HG03135 (cell line): ENCODE results near the gene TSSK6.

Source experiments
- ATAC-seq: cut with Tn5 transposase; IDR thresholded peaks from one replicate; pipeline ENCODE4 v1.9.1; 2021; ENCODE audit warnings: mild to moderate bottlenecking, moderate library complexity; ENCODE audit not compliant: unreplicated experiment

Gene TSSK6

DNA sequence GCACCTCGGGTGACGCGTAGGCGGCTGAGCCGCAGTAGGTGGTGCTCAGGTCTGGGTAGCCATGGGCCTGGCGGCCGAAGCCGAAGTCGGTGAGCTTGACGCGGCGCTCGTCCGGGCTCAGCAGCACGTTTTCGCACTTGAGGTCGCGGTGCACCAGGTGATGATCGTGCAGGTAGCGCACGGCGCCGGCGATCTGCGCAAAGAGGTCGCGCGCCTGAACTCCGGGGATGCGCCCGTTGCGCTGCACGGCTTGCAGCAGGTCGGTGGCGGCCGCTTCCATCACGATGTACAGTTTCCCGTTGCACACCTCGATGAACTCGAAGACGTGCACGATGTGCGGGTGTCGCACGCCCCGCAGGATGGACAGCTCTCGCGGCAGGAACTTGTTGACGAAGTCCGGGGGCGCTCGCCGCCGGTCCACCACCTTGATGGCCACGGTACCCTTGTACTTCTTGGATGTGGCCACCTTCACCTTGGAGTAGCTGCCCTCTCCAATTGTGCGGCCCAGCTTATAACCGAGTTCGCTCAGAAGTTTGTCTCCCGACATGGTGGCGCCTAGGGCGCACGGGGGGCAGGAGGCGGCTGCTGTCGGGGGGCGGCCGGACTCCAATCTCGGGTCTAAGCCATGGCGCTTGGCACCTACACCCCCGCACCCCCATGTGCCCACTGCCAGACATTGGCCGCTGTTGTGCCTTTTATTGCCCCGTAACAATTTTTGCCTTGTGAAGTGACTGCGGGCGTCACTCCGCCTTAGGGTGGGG lies at the start of gene TSSK6:
Gene TSSK6 (minus strand): TSS at position 668 of the 761 bp plus-strand sequence. CDS start 121 bp downstream, at position 547.
- no peak for ATAC-seq

DNA sequence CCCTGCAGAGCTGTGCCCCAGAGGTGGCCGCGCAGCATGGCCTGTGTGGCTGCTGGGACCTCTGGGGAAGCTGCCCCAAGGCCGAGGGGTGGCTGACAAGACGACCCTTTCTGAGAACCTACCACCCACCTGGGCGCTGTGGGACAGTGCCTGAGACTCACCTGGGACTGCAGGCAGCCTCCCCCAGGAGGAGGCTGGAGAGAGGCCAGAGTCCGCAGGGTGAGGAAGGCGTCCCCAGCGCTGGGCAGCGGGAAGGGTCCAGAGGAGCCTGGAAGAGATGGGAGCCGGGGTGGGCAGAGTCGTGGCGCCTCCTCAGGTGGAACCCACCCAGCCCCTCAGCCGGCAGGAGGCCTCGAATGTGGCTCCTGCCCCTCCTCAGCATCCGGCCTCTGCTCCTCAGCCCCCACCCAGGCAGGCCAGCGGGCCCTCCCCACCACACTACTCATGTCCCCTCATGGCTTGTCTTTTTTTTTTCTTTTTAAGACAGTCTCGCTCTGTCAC lies 48.0 kb upstream of the TSSK6 start:
- no peak for ATAC-seq

GRCh38 chr19:19562665-19563347 lies 47.5 kb upstream of the TSSK6 start:
- no peak for ATAC-seq

GRCh38 chr19:19561946-19562664 lies 46.8 kb upstream of the TSSK6 start:
- ATAC-seq, result no peak

DNA sequence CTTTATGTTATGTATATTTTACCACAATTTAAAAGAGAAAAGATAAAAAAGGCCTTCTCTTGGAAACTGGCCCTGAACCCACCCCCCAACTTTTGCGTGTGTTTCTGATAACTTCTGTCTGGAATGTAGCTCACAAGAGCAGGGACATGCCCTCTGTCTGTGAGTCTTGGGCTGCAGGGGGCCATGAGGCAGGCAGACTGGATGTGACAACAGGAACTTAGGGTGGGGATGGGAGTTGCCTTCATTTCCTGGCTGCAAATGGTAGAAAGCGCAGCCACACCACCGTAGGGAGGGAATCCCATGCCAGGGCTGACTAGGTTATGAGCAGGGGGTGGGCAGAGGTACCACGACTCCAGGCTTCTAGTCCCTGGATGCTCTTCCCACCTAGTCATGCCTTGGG lies 44.6 kb upstream of the TSSK6 start:
- ATAC-seq, result no peak

- ATAC-seq, result no peak
Measured at GRCh38 chr19:19558636-19559035, 43.3 kb upstream of the TSSK6 start.

- no peak for ATAC-seq
Measured at GRCh38 chr19:19558055-19558454, 42.7 kb upstream of the TSSK6 start.

DNA sequence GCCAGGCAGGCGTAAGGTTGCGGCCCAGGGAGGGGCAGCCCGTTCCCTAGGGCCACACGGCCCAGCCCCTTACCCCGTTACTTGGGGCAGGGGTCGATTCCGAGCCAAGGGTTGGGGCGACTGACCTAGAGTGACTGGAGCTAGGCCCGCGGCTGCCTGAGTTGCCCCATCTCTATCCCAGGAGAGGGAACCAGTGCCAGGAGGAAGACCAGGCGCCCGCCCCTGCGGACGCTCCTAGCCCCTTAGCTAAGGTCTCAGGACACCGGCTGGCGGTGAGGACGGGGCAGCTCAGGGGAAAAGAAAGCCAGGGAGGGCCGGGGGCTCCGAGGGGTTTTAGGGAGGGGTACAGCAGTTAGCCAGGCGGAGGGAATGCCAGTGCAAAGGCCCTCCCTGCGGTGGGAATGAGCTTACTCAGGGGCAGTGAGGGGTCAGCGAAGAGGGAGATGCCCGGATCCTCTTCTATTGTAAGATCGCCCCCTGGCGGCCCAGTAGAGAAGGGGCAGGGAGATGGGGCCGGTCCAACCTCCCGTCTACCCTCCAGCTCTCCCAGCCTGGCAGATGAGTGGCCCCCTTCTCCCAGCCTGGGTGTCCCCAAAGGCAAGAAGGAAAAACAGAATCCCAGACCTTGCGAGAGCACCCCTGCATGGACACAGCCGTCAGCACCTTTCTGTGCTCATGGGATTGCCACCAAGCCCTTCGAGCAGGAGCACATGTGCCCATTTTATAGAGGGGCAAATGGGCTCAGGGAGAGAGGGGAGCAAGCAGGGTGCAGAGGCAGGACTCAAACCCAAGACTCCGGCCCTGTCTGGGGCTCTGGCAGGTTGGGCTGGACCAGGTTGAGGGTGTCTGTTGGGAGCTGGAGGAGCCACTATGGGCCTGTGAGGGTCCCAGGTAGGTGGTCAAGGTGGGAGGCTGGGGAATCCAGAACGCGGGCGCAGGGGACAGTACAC lies 39.0 kb upstream of the TSSK6 start:
- ATAC-seq, result no peak

GRCh38 chr19:19553670-19554069 lies 38.3 kb upstream of the TSSK6 start:
- no peak for ATAC-seq

GRCh38 chr19:19552798-19553197 lies 37.5 kb upstream of the TSSK6 start:
- no peak for ATAC-seq

GRCh38 chr19:19551853-19552192 lies 36.5 kb upstream of the TSSK6 start:
- ATAC-seq, result no peak

GRCh38 chr19:19550972-19551852 lies 35.9 kb upstream of the TSSK6 start:
- no peak for ATAC-seq

DNA sequence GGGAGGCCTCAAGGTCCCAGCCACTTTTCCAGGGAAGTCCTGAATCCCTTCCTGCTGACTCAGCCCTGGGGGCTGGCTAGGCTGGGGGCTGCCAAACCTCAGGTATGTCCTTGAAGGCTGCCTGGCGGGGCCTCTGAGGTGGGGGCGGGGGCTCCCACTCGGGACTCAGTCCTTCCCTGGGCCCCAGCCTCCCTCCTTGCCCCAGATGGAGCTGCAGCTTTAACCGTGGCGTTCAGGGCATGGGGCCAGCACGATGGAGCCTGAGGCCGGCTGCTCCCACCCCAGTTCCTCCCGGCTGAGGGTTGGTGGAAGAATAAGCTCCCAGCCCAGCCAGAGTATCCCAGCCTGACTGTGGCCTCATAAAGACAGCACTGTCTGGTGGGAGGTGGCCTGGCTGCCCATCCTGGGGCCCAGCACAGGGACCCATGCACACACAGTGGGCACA lies 35.2 kb upstream of the TSSK6 start:
- no peak for ATAC-seq

GRCh38 chr19:19549804-19550464 lies 34.6 kb upstream of the TSSK6 start:
- ATAC-seq, result no peak

- ATAC-seq, result no peak
Measured at GRCh38 chr19:19548915-19549759, 33.8 kb upstream of the TSSK6 start.

GRCh38 chr19:19547674-19548336 lies 32.5 kb upstream of the TSSK6 start:
- no peak for ATAC-seq

GRCh38 chr19:19546751-19547162 lies 31.4 kb upstream of the TSSK6 start:
- no peak for ATAC-seq

DNA sequence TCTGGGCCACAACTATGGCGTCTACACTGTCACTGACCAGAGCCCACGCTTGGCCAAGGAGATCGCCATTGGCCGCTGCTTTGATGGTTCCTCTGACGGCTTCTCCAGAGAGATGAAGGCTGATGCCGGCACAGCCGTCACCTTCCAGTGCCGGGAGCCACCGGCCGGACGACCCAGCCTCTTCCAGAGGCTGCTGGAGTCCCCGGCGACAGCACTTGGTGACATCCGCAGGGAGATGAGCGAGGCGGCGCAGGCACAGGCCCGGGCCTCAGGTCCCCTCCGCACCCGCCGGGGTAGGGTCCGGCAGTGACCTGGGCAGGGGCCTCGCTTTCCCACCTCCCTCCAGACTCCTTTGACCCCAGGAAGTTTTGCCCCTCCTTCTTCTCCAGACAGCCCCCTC lies 30.4 kb upstream of the TSSK6 start:
- no peak for ATAC-seq
